Thyroid gland (tissue), 4 donors: ENCODE measurements around the gene OSMR. TPM values are rescaled to one million over a fixed set of nuclear protein-coding genes. Genes with fewer than 3 reads are reported as not detected.

ENCODE experiments used
- DNase-seq, 2 donors: peaks; one replicate each; pipeline ENCODE4 v3.0.0-alpha.2; 2019
- H3K27ac ChIP-seq, 3 donors: fragments of 200-600 bp; sonication (generic); 1 replicate in 2 of 3; 2 replicates in 1 of 3; pipeline ENCODE4 v1.5.1; 2016 to 2019; ENCODE audit warnings: mild to moderate bottlenecking in 1 of 3, moderate library complexity in 1 of 3
- H3K27me3 ChIP-seq: fragments of 200-600 bp; sonication (generic); one replicate; pipeline ENCODE4 v1.5.1; 2019
- H3K36me3 ChIP-seq, 2 donors: fragments of 200-600 bp; sonication (generic); one replicate each; pipeline ENCODE4 v1.5.1; 2016 to 2019
- H3K4me1 ChIP-seq, 2 donors: fragments of 200-600 bp; sonication (generic); one replicate each; pipeline ENCODE4 v1.5.1; 2017 to 2019
- H3K4me3 ChIP-seq, 3 donors: fragments of 200-600 bp; sonication (generic); replicated peaks in 1 of 3; 1 replicate in 2 of 3; 2 replicates in 1 of 3; pipeline ENCODE4 v1.5.1; 2016; ENCODE audit warnings: mild to moderate bottlenecking in 1 of 3
- H3K9me3 ChIP-seq: fragments of 200-600 bp; sonication (generic); one replicate; pipeline ENCODE4 v1.5.1; 2017
- POLR2A ChIP-seq, 2 donors: fragments of 450-650 bp; IDR thresholded peaks; one replicate each; pipeline ENCODE4 v1.6.1; 2017; ENCODE audit warnings: antibody characterized with exemption in 2 of 2, mild to moderate bottlenecking in 2 of 2, moderate library complexity in 1 of 2
- WGBS, 2 donors: methylation state at CpG; one replicate each; pipeline ENCODE4 v1.1.5; 2017; 5-methylcytosine and 5-hydroxymethylcytosine counted together
- intact Hi-C: fragments of 100-400 bp; cut with DNase I; formaldehyde crosslinking; loops from one replicate; pipeline ENCODE4 v1.15.1; 2023
- total RNA-seq, 4 donors: library from RNA; depleted of rRNA; stranded (reverse); fragments of >200 nt; gene quantifications; one replicate each; pipeline ENCODE4 v1.2.3, GENCODE V29; 2016
- TF ChIP-seq, protein P1 (sequence below), 6 experiments: fragments of 200-600 bp in 3 of 6; fragments of 450-650 bp in 3 of 6; sonication (generic) in 3 of 6; IDR thresholded peaks; one replicate each; pipeline ENCODE4 v1.5.1; 2016 to 2019; ENCODE audit warnings: antibody characterized with exemption in 6 of 6, mild to moderate bottlenecking in 2 of 6, inconsistent platforms in 1 of 6, moderate library complexity in 1 of 6

The OSMR gene
- total RNA-seq, 4 donors from 2014 or later: 18.2 to 104 (median 33.9) TPM

DNA sequence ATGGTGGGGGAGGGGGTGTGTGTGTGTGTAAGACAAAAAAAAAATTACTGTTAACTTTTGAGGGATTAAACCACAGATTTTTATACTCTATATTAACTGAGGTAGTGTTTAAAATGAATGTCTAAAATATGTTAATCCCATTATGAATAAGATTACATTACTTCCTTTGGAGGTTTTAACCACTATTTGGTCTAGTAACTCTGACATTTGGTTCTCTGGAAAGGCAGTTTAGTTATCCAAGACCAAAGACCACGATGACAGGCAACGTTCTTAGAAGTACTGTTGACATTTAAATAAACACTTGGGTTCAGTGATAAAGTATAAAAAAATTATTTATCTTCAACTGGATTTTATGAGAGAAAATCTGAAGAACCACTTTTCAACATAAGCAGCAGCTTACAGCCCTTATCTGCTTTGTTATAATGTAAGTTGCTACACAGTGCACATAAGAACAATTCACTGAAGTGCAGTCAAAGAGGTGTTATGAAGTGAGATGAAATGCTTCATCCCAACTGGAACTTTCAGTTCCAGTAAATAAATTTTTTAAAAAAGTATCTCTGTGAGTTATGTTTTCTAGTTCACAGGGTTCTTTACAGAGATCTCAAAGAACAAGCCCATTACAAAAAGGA lies 94.5 kb downstream of the OSMR start:
- H3K36me3 ChIP-seq: peaks cover 13 to 31% of the 10 kb centered on the region in 2 donors
- WGBS, 2 donors: 75 to 83% methylated on average over 2 of the region's 2 CpGs

DNA sequence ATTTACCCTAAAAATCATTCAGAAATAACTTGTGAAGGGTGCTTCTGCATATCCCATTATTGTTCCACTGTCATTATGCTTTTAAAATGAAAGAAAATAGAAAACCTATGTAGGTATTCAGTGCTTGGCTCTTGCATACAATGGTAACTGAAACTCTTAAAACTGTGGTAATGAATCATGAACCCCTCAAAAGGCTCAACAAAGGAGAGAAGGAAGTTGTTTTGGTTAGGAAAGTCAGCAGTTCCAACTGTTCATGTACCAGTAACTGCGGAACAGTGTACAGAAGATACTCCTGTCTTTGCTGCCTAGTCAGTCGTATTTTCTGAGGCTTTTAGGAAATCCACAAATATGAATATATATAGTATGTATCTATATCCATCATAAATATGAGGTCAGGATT lies 96.1 kb downstream of the OSMR start:
- intact Hi-C loops: no loop called here
- peaks cover 16 to 37% of the 10 kb centered on the region in 2 donors for H3K36me3 ChIP-seq
- H3K27me3 ChIP-seq: no peaks in the 10 kb centered on the region
- TF ChIP-seq POLR2A (IDR thresholded peaks at IDR 0.05): no peak
- TF ChIP-seq, protein P1, sequence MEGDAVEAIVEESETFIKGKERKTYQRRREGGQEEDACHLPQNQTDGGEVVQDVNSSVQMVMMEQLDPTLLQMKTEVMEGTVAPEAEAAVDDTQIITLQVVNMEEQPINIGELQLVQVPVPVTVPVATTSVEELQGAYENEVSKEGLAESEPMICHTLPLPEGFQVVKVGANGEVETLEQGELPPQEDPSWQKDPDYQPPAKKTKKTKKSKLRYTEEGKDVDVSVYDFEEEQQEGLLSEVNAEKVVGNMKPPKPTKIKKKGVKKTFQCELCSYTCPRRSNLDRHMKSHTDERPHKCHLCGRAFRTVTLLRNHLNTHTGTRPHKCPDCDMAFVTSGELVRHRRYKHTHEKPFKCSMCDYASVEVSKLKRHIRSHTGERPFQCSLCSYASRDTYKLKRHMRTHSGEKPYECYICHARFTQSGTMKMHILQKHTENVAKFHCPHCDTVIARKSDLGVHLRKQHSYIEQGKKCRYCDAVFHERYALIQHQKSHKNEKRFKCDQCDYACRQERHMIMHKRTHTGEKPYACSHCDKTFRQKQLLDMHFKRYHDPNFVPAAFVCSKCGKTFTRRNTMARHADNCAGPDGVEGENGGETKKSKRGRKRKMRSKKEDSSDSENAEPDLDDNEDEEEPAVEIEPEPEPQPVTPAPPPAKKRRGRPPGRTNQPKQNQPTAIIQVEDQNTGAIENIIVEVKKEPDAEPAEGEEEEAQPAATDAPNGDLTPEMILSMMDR (IDR thresholded peaks at IDR 0.05): no peak
- no peak overlapping the region for H3K4me3 ChIP-seq
- no peak overlapping the region for H3K27ac ChIP-seq
- H3K4me1 ChIP-seq: no peaks in the 10 kb centered on the region
- WGBS, 2 donors: 95 to 96% methylated on average over 2 of the region's 2 CpGs
- H3K9me3 ChIP-seq: no peaks in the 10 kb centered on the region
- no peak for DNase-seq

More for the DNA sequence above, 94.5 kb downstream of the OSMR start:
- DNase-seq: no peak
- Histone ChIP-seq H3K4me1 (no peaks in the 10 kb centered on the region), H3K27me3 (no peaks in the 10 kb centered on the region), H3K4me3 (no peak overlapping the region), H3K27ac (no peak overlapping the region), H3K9me3 (no peaks in the 10 kb centered on the region)
- TF ChIP-seq, protein P1 (IDR thresholded peaks at IDR 0.05): no peak
- no peak for TF ChIP-seq POLR2A (IDR thresholded peaks at IDR 0.05)
- intact Hi-C loops: no loop called here

DNA sequence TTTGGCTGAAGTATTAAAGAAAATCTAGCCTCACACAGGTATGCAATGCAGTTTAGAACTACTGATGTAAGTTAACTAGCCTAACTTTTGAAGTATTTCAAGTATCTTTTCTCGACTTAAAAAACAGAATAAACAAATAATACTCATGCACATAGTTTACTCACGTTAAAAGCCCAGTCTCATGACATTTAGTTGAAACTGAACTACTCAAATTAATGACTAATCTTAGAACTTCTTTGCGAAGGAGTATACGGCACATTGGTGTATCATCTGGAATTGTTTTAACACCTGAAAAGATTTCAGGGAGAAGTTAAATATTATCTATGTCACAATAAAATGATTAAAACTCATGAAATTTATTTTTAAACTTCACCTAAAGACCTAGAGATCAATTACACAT lies 98.5 kb downstream of the OSMR start:
- DNase-seq: no peak
- no peak for TF ChIP-seq POLR2A (IDR thresholded peaks at IDR 0.05)
- TF ChIP-seq, protein P1 (IDR thresholded peaks at IDR 0.05): no peak
- 91 to 94% methylated on average over 4 of the region's 4 CpGs for WGBS, 2 donors
- intact Hi-C loops: no loop called here
- no peaks in the 10 kb centered on the region for H3K27me3 ChIP-seq
- no peak overlapping the region for H3K27ac ChIP-seq
- H3K4me1 ChIP-seq: no peaks in the 10 kb centered on the region
- no peak overlapping the region for H3K4me3 ChIP-seq
- no peaks in the 10 kb centered on the region for H3K9me3 ChIP-seq
- H3K36me3 ChIP-seq: peaks cover 26 to 41% of the 10 kb centered on the region in 2 donors

DNA sequence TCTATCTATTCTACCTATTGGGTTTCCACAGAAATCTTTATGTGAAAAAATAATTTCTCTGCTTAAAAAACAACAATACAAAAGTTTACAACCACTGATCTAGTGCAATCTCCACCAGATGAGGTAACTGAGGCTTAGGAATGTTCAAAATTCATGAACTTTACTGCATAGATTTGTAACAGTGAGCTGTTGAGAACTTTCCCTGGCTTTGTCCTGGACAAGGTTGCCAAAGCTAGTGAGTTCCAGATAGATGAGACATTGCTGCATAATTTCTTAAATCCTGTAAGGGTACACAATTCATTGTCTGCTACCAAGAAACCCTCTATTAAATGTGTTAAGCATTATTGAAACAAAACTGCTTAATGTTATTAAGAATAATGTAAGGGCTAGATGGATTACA lies 102.7 kb downstream of the OSMR start:
- no peak overlapping the region for H3K4me3 ChIP-seq
- no peak for DNase-seq
- no peaks in the 10 kb centered on the region for H3K9me3 ChIP-seq
- no peaks in the 10 kb centered on the region for H3K4me1 ChIP-seq
- H3K27me3 ChIP-seq: no peaks in the 10 kb centered on the region
- H3K27ac ChIP-seq: no peak overlapping the region
- intact Hi-C loops: no loop called here
- TF ChIP-seq, protein P1 (IDR thresholded peaks at IDR 0.05): no peak
- TF ChIP-seq POLR2A (IDR thresholded peaks at IDR 0.05): no peak
- peaks cover 44 to 45% of the 10 kb centered on the region in 2 donors for H3K36me3 ChIP-seq

DNA sequence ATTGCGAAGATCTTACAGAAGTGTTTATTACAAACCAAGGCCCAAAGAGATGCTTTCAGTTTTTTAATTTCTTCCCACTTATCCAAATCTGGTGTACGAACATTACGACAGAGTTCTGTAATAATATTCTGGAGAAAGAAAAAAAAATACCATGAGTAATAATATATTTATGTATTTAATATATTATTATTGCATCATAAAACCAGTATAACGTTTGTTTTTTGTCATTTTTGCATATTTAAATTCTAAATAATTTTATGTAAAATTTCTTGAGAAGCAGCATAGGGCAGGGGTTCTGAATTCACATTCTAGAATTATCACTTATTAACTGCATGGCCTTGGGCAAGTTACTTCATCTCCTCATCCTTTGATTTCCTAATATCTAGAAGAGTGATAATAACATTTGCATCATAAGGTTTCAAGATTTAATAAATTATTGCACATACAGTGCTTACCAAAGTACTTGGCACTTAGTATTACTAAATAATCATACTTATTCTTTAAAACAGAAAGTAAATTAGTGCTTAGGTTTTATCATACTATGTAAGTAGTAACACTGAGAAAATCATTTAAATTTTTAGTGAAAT lies 107.7 kb downstream of the OSMR start:
- no peak for TF ChIP-seq POLR2A (IDR thresholded peaks at IDR 0.05)
- TF ChIP-seq, protein P1 (IDR thresholded peaks at IDR 0.05): no peak
- Histone ChIP-seq H3K27ac (no peak overlapping the region), H3K36me3 (peaks cover 44 to 52% of the 10 kb centered on the region in 2 donors), H3K4me3 (no peak overlapping the region), H3K27me3 (no peaks in the 10 kb centered on the region), H3K9me3 (no peaks in the 10 kb centered on the region), H3K4me1 (no peaks in the 10 kb centered on the region)
- 96% methylated on average over 4 of the region's 4 CpGs for WGBS, 2 donors
- intact Hi-C loops: no loop called here
- DNase-seq: no peak
